RPMI7951 (cell line): ENCODE results near the gene HIVEP3. TPM values are rescaled to one million over a fixed set of nuclear protein-coding genes. Genes with fewer than 3 reads are reported as not detected.
A peak's percentile ranks its signal among the peaks of the same experiment; 100 is the strongest.

Source experiments
- DNase-seq: peaks from one replicate; pipeline ENCODE4 v3.0.0-alpha.2; 2012; ENCODE audit warnings: low read depth
- total RNA-seq: library from RNA; depleted of rRNA; stranded (reverse); fragments of >200 nt; shearing (Covaris generic); gene quantifications from 2 replicates; pipeline ENCODE4 v1.2.3, GENCODE V29; 2014

Gene HIVEP3
- total RNA-seq, 1 experiment from 2014 or later, result 4.1 TPM

GRCh38 chr1:41519667-41520066 lies 399.1 kb downstream of the HIVEP3 start:
- no peak for DNase-seq

GRCh38 chr1:41518471-41518870 lies 400.3 kb downstream of the HIVEP3 start:
- no peak for DNase-seq

GRCh38 chr1:41517062-41517438 lies 401.7 kb downstream of the HIVEP3 start:
- DNase-seq, result no peak

GRCh38 chr1:41516168-41517061 lies 402.3 kb downstream of the HIVEP3 start:
- DNase-seq, result peak; percentile 78

- no peak for DNase-seq
Observed at GRCh38 chr1:41515778-41516167, 402.9 kb downstream of the HIVEP3 start.

GRCh38 chr1:41515131-41515678 lies 403.5 kb downstream of the HIVEP3 start:
- DNase-seq, result peak; percentile 82

GRCh38 chr1:41514381-41514780 lies 404.3 kb downstream of the HIVEP3 start:
- peak; percentile 93 for DNase-seq

GRCh38 chr1:41513383-41513735 lies 405.4 kb downstream of the HIVEP3 start:
- DNase-seq, result no peak

GRCh38 chr1:41512701-41513382 lies 405.9 kb downstream of the HIVEP3 start:
- DNase-seq, result no peak

- DNase-seq, result no peak
Observed at GRCh38 chr1:41511239-41511540, 407.5 kb downstream of the HIVEP3 start.

- DNase-seq, result no peak
Observed at GRCh38 chr1:41510531-41511238, 408.0 kb downstream of the HIVEP3 start.

- DNase-seq, result no peak
Observed at GRCh38 chr1:41509270-41509671, 409.5 kb downstream of the HIVEP3 start.

GRCh38 chr1:41508290-41508689 lies 410.4 kb downstream of the HIVEP3 start:
- DNase-seq, result no peak

GRCh38 chr1:41507836-41508235 lies 410.9 kb downstream of the HIVEP3 start:
- no peak for DNase-seq

- DNase-seq, result no peak
Observed at GRCh38 chr1:41507110-41507720, 411.5 kb downstream of the HIVEP3 start.

GRCh38 chr1:41504114-41505035 lies 414.3 kb downstream of the HIVEP3 start:
- DNase-seq, result peak; percentile 49

- DNase-seq, result peak; percentile 47
Observed at GRCh38 chr1:41503538-41504113, 415.1 kb downstream of the HIVEP3 start.

GRCh38 chr1:41502912-41503311 lies 415.8 kb downstream of the HIVEP3 start:
- DNase-seq, result peak; percentile 64

GRCh38 chr1:41501581-41501980 lies 417.1 kb downstream of the HIVEP3 start:
- DNase-seq, result no peak

- DNase-seq, result peak; percentile 22
Observed at GRCh38 chr1:41500781-41501518, 417.8 kb downstream of the HIVEP3 start.
